ENCODE data around the gene ACO1.
"Not testable (repeated sequence)": the region's sequence is repeated elsewhere in the genome, so short reads cannot be mapped to it uniquely, and the experiment has no call there.

The ACO1 gene

GRCh38 chr9:32384364-32385151, at the start of gene ACO1:
Gene ACO1, plus strand, starts transcription at chr9:32384643. Its CDS starts 20,864 bp downstream, at chr9:32405507.
- peak; percentile 93 for DNase-seq

DNA sequence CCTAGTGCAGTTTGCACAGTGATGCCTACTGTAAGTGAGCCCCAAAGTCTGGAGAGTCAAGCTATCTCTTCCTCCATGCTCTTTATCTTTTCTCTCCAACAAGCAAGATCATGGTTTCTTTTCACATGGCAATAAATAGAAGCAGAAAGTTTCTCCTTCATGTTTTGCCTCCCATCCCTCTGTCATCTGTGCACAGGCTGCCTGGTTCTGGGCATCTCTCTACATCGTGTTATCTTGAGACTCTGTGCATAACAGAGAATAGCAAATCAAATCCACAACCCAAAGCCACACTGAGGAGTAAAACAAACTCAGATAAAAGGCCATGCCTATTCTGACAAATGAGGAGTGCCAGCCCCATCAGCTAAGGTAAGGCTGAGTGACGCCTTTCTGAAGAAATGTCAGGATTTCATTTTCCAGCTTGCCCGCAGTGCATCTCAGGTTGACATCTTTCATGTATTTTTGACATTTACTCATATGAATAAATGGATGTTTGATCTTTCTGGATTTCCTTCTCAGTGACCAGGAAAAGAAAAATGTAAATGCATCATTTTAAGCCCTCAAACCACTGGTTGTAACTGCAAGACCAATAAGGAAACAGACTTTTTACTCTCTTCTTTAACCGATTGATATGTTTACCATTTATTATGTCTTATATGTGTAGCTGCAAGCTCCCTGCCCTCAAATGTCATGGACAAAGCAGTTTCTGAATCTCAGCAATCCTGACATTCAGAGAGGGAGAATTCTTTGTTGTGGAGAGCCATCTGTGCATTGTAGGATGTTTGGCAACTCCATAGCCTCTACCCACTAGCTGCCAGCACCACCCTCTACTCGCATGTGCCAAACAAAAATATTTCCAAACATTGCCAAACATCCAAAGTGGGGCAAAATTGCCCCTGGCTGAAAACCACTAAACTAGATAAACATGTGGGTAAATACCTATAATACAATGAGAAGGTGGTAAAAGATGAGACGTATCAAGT, 49.2 kb upstream of the ACO1 start:
- DNase-seq, result no peak

DNA sequence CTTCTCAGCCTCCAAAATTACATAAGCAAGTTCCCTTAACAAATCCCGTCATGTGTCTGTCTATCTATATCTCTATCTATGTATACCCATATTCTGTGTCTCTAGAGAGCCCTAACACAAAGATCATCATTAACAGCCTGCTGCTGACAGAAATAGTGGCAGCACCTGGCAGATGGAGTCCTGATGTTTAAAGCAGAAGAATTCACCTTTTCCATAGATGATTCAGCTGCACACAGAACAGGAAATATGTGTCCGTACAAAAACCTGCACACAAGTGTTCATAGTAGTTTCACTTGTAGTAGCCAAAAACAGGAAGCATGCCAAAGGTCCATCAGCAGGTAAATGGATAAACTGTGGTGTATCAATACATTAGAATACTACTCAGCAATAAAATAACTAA, 45.0 kb upstream of the ACO1 start:
- DNase-seq, result no peak

DNA sequence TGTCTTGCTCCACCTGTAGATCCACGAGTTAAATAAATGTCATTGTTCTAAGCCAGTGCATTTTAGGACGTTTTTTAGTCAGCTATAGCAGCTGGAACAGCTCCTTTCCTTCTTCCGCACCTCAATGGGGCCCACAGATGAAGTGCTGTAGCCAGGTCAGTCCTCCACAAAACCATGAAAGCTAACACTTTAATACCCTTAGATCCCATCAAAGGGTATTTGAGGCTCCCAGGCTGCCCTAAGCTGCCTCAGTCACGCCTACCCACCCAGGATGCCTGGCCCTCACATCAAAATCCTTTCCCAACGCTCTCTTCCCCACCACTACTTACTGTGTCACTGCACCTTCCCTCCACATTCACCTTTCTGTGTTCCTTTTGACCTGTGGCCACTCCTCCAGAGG, 44.1 kb upstream of the ACO1 start:
- DNase-seq, result no peak

DNA sequence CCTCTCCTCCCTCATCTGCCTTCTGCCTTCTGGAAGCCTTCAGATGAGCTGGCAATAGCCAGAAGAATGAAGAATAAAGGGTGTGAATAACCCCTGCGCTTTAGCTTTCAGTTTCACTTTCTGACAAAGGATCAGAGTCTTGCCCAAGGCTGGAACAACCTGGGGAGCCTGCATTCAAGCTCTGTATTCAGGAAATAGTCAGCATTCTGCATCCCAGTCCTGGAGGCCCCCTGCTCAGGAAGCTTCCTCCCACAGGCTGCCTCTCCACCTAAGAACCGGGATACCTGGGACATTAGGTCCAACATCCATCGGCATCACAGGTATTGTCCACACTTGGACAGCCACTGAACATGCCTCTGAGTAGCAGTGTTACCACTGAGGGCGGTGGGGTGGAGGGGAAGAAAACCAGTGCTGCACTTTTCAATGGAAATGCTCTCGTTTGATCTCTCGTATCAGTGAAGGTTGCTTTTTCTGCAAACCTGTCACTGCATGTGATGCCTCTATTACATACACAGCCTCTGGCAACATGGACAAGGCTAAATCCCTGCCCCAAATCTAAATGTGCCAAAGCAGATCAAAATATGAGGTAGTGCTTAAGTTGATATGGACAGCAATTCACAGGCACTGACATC, 39.8 kb upstream of the ACO1 start:
- DNase-seq, result peak; percentile 20

DNA sequence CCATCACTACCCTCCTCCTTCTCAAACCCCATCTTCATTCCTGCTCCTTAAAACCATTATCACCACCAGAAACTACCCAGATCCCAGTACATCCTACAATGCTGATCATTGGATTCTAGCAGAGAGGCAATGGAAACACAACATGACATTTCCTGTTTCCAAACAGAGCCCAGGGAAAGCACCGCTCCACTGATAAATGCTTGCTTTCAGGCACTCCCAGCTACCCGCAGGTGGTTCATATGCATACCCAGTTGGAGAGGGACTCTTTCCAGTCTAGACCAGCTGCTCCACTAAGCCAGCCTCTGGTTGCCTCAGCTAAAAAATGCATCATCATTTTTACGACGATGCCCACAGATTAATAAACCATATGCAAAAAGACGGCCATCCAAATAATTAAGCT, 39.2 kb upstream of the ACO1 start:
- DNase-seq, result peak; percentile 15

- DNase-seq, result no peak
Observed at GRCh38 chr9:32347571-32347970, 36.9 kb upstream of the ACO1 start.

DNA sequence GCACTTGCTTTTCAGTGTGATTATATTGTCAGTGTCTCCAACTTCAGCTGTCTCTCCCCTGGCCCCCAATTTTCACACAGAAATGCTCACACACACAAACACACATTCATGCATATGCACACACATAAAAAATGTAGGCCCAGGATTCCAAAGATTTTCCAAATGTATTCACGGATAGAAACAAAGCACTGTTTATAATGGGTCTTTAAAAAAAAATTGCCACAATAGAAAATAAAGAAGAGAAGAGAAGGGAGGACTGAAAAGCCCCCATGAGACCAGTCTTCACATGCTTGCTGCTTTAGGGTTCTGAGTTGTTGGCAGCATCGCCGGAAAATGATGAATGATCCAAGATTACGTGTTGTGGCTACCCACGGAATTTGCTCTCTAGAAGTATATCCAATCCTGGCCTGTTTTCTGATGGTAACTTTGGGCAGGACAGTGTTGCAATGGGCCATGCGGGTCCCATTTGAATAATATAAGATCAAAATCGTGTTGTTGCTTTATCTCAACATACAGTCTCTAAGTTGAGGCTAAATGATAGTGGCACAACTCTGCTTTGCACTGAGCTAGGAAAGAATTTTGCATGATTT, 36.2 kb upstream of the ACO1 start:
- no peak for DNase-seq

GRCh38 chr9:32349013-32349412, 35.4 kb upstream of the ACO1 start:
- no peak for DNase-seq

DNA sequence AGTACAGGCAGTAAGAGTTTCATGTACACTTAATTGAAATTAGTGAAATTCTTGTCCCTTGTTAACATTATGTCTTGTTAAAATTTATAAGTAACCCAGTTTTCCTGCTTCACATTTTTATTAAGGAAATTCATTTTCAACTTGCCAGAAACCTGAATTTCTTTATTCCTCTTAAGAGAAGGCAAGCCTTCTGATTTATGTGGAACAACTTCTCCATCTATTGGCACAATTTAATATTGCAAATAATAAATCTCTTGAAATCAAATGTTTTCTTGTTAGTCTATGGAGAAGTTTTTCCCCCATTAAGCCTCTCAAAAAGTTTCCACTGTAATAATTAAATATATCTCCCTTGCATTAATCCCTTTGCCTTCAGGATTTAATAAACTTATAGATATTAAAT, 33.8 kb upstream of the ACO1 start:
- peak; percentile 49 for DNase-seq

DNA sequence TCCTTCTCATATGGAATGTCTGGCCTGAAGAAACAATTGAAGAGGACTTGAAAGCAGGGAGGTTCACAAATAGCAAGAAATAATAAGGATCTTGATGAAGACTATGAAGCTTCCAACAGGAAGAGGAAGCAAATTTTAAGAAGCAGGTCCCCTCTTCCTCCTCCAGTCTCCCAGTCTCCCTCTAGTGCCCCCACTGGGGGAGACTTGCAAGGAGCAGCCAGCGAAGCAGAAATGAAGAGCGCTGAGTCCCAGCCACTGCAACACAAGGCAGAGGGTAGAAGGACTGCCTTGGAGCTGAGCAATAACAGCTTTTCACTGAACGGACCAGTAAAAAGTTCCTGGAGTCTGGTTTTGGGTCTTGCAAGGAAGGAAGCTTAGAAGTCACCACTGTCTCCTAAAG, 32.6 kb upstream of the ACO1 start:
- no peak for DNase-seq

DNA sequence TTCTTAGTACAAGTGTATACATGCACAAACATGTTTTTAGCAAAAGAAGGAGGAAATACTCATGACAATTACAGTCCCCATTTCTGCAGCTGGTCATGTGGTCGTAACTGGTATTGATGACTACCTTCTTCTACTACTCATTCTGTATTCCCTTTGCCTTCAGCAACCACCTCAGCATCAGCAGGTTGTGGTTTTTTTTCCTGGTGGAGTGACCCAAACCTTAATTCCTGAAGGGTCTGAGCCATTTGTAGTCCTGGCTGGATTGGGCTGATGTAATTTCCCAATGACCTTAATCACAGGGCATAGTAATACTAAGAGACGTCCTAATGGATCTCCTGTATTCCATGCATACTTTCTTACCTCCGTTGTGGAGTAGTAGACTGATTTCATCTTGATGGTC, 31.0 kb upstream of the ACO1 start:
- DNase-seq, result not testable (repeated sequence)

- DNase-seq, result no peak
Observed at GRCh38 chr9:32359452-32359851, 25.0 kb upstream of the ACO1 start.

GRCh38 chr9:32360983-32361673, 23.3 kb upstream of the ACO1 start:
- DNase-seq, result no peak

DNA sequence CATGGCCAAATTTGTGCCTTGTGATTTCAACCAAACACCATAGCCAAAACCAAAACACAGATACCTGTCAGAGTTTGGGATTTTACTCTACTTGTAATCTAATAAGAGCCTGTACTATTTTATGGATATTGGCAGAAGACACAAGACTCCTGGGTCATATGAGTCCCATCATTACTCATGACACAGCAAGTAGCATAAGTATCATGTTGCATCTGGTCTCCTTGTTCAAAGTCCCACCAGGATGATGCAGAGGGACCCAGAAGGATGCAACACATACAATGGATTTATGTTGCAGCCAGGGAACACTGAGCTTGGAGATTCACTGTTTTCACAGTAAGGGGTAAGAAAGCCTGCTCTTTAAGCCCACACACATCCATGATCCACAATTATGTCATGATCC, 13.2 kb upstream of the ACO1 start:
- no peak for DNase-seq

GRCh38 chr9:32371679-32372078, 12.8 kb upstream of the ACO1 start:
- DNase-seq, result no peak

GRCh38 chr9:32376285-32376684, 8.2 kb upstream of the ACO1 start:
- DNase-seq, result no peak

GRCh38 chr9:32378496-32378895, 5.9 kb upstream of the ACO1 start:
- peak; percentile 84 for DNase-seq

GRCh38 chr9:32378993-32379729, 5.3 kb upstream of the ACO1 start:
- peak; percentile 79 for DNase-seq

DNA sequence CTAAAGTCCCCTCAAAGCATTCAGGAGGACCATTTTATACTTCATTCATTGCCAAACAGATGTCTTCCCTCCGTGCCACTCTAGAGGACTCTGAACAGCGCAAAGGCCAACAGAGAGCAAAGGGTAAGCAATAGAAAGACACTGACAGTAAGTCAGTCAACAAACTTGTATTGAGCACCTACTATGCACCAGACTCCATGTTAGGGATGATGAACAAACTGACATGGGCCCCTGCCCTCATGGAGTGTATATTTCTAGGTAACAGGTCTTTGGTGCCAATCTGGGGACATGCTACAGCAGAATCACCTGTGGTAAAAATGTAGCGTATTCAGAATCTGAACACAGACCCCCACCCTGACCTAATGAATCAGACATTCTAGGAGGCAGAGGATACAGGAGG, 3.5 kb upstream of the ACO1 start:
- no peak for DNase-seq

DNA sequence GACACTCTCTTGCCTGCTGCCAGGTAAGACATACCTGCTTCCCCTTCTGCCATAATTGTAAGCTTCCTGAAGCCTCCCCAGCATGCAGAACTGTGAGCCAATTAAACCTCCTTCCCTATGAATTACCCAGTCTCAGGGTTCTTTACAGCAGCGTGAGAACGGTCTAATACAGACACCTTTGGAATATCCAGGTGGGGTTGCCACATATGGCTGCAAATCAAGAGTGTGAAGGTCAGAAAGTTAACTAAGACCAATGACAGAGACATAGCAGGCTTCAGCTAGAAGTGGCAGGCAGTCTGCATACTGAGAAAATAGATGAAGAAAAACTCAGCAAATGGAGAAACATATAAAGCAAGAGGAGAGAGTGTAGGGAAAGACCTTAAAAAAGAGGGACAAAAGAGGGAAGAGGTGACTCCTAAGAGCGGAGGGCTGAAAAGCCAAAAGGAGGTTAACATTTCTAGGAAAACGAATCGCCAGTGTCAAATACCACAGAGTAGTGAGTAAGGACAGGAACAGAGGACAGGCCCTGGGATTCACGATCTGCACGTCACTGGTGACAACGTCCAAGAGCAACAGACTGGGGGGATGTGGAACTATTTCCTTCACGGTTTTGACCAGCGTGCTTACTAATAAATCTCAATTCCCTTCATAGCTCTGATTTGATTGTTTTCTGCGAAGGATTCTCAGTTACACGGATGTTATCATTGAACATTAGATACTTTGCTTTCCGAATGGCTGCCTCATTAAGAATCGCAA, 1.7 kb upstream of the ACO1 start:
- peak; percentile 33 for DNase-seq

All from NCI-H146 (cell line).